ENCODE data around the gene PTPN9. TPM values are rescaled to one million over a fixed set of nuclear protein-coding genes. Genes with fewer than 3 reads are reported as not detected.

PTPN9 gene
- total and polyA plus RNA-seq, 2 of the 4 experiments (the other 2 are of a cell fraction): 26.5 to 38.9 TPM

- peaks cover 9% of the 10 kb centered on the region for H3K4me1 ChIP-seq (ENCODE audit: control insufficient read depth, insufficient read depth, low read length)
- peak overlapping the region; percentile 25 for H3K56ac ChIP-seq (ENCODE audit: extremely low read depth, insufficient read depth, low read length)
- peak overlapping the region; percentile 31; the same call in 1 of the 3 replicates for H2BK15ac ChIP-seq (ENCODE audit: low read depth, low read length)
- BruUV-seq (replicated peaks): no TSS peak
- peak overlapping the region; percentile 40 for H3K18ac ChIP-seq (ENCODE audit: low read depth, low read length)
- H2BK20ac ChIP-seq (ENCODE audit: low read depth, low read length): no peak overlapping the region
- dilution Hi-C loops (cut with HindIII; ENCODE audit: low sequenced_read_pairs, unreplicated experiment): no loop called here
- peaks cover 14 to 47% of the 10 kb centered on the region in 2 experiments; a peak in 3 of 4 replicates for H3K79me1 ChIP-seq (ENCODE audit: low read depth in 1 of 2, low read length in 2 of 2)
- ChIA-PET POLR2A (ENCODE audit: unreplicated experiment) (interaction anchor here (0.8 kb wide), 1 partner anchor 27 kb away, joined by 3 read pairs; the partner anchor contains the start of gene SNX33), CTCF (interaction anchor here (0.8 to 1.3 kb wide), 5 partner anchors 13 to 128 kb away, joined by 3 to 4 read pairs (median 3); no protein-coding TSS in a partner anchor)
- H2BK5ac ChIP-seq (ENCODE audit: low read depth, low read length, poor library complexity, severe bottlenecking): peak overlapping the region; percentile 83
- ATAC-seq (ENCODE audit: low read depth) (peak; percentile 65), DNase-seq (peak; percentile 89)
- H4K8ac ChIP-seq (ENCODE audit: low read depth in 2 of 2, low read length in 2 of 2): peak overlapping the region in 1 of 2 experiments; percentile 83; a peak in 2 of 4 replicates
- peaks cover 7% of the 10 kb centered on the region; the same call in 1 of the 2 replicates for H4K20me1 ChIP-seq (ENCODE audit: insufficient read depth, low read length)
- H3K9me1 ChIP-seq (ENCODE audit: insufficient read depth, low read length): peaks cover 4% of the 10 kb centered on the region; the same call in 1 of the 2 replicates
- peaks cover 27% of the 10 kb centered on the region for H3K36me3 ChIP-seq (ENCODE audit: control insufficient read depth, insufficient read depth, low read length)
- no CpG with 5 or more reads among the region's 7 CpGs for WGBS, 2 experiments (ENCODE audit: extremely low coverage in 2 of 2, insufficient read length in 1 of 2)
- no peak overlapping the region for H3K4me3 ChIP-seq (ENCODE audit: insufficient read depth, low read depth, low read length)
- peak overlapping the region; percentile 72; the same call in 1 of the 2 replicates for H3K4ac ChIP-seq (ENCODE audit: low read depth, low read length)
- peak overlapping the region; percentile 66 for H2AK9ac ChIP-seq (replicated peaks; ENCODE audit: low read depth, low read length, poor library complexity)
- H2BK120ac ChIP-seq (ENCODE audit: low read depth, low read length): peak overlapping the region; percentile 76
- TF ChIP-seq CEBPB (IDR thresholded peaks at IDR 0.05; ENCODE audit: low read depth, low read length): peak; percentile 67
- TF ChIP-seq CTCF (conservative IDR thresholded peaks at IDR 0.05; ENCODE audit: low read depth, low read length): peak; percentile 38
- peak; percentile 23; the same call in 1 of the 2 replicates for TF ChIP-seq SMC3 (IDR thresholded peaks at IDR 0.05; ENCODE audit: low read depth, low read length)
- no peak for TF ChIP-seq RCOR1 (IDR thresholded peaks at IDR 0.05; ENCODE audit: insufficient replicate concordance, low read length)
- no peak for TF ChIP-seq FOS (IDR thresholded peaks at IDR 0.05; ENCODE audit: low read depth, low read length)
- H2AK5ac ChIP-seq (ENCODE audit: low read depth, low read length): 0 out of 2 replicates have a peak overlapping the region, but pooled peaks have one; percentile 64
- intact Hi-C loops (cut with micrococcal nuclease): loop anchor here (5.0 to 10.0 kb wide), 2 partner anchors 44 to 54 kb away; partner anchors contain the start of gene PTPN9
- peak overlapping the region; percentile 74 for H3K4me2 ChIP-seq (ENCODE audit: low read depth, low read length)
- peak overlapping the region; percentile 53 for H2AFZ ChIP-seq (replicated peaks; ENCODE audit: low read length, poor library complexity)
- in situ Hi-C loops (cut with MboI; ENCODE audit: low sequenced_read_pairs): no loop called here
- no peaks in the 10 kb centered on the region for H3K9me3 ChIP-seq (ENCODE audit: control insufficient read depth, insufficient read depth, low read length)
- H3K23ac ChIP-seq (ENCODE audit: low read depth, low read length): peak overlapping the region; percentile 82; the same call in 1 of the 2 replicates
- H3K27me3 ChIP-seq (ENCODE audit: control insufficient read depth, insufficient read depth, low read length): no peaks in the 10 kb centered on the region
- peak overlapping the region; percentile 37 for H4K5ac ChIP-seq (ENCODE audit: low read depth, low read length)
- peak overlapping the region; percentile 78 for H3K27ac ChIP-seq (ENCODE audit: insufficient read depth, low read length)
- no peak overlapping the region for H4K91ac ChIP-seq (ENCODE audit: insufficient read depth, low read depth, low read length)
- peak overlapping the region; percentile 96 for H3K14ac ChIP-seq (replicated peaks; ENCODE audit: low read depth, low read length)
- peak overlapping the region; percentile 42; the same call in 1 of the 2 replicates for H3K9ac ChIP-seq (ENCODE audit: low read depth, low read length)
Observed at GRCh38 chr15:75620841-75621391, 41.8 kb upstream of the PTPN9 start.
